Left ventricle myocardium superior (tissue), 1 donor: ENCODE results near the gene ARHGAP33. TPM values are rescaled to one million over a fixed set of nuclear protein-coding genes. Genes with fewer than 3 reads are reported as not detected.
"Not testable (repeated sequence)": the region's sequence is repeated elsewhere in the genome, so short reads cannot be mapped to it uniquely, and the experiment has no call there.

ENCODE experiments used
- ATAC-seq: fragments of 200-7000 bp; cut with Tn5 transposase; one replicate; pipeline ENCODE4 v1.9.1; 2020; ENCODE audit warnings: mild to moderate bottlenecking, moderate library complexity
- DNase-seq: peaks from one replicate; pipeline ENCODE4 v3.0.0-alpha.2; 2020
- intact Hi-C: fragments of 100-400 bp; cut with micrococcal nuclease; formaldehyde crosslinking; loops from one replicate; pipeline ENCODE4 v1.11.0; 2022
- total RNA-seq: library from RNA; stranded (reverse); fragmentation: NEBNext Ultra II Directional; extraction: Animal tissue kit (Norgen Biotek cat#: 25700); gene quantifications from one replicate; pipeline ENCODE4 v1.2.1, GENCODE V29; 2021
- donor health status: DM: no; HTN: yes; CAD: no; lungs with severe emphysema.

The ARHGAP33 gene
- total RNA-seq, 1 donor from 2014 or later, result 4.2 TPM

DNA sequence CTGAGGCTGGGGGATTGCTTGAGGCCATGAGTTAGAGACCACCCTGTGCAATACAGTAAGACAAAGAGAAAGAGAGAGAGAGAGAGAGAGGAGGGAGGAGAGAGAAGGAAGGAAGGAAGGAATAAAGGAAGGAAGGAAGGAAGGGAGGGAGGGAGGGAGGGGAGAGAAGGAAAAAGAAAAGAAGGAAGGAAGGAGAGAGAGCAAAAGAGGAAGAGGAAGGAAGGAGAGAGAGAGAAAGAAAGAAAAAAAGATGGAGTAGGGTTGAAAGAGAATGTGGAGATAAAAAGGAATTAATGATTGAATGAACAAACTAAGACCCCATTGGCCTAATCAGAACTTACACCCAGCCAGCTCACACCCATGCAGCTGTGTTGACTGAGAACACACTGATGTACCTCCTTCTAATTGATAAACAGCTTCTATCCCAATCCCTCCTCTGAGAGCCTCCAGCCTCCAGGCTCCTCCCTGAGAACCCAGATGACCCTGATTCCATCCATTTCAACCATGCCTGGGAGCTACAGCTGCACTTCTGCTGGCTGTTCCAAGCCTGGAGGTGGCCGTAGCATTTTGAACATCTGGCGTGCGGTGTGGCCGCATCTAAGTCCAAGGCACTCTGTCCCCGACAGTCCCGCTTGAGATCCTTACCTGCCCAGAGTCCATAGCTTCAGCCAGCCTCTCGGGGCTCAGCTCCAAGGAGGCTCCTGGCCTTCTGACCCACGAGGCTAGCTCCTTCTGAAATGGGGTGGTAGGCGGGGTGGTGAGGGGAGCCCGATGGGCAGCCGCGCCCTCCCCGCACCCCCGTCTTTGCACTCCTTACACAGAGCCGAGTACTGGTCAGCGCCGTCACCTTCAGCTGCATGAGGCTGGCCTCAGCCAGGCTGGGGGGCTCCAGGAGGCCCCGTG lies 36.2 kb downstream of the ARHGAP33 start:
- intact Hi-C loops, result no loop called here
- no peak for ATAC-seq
- no peak for DNase-seq

DNA sequence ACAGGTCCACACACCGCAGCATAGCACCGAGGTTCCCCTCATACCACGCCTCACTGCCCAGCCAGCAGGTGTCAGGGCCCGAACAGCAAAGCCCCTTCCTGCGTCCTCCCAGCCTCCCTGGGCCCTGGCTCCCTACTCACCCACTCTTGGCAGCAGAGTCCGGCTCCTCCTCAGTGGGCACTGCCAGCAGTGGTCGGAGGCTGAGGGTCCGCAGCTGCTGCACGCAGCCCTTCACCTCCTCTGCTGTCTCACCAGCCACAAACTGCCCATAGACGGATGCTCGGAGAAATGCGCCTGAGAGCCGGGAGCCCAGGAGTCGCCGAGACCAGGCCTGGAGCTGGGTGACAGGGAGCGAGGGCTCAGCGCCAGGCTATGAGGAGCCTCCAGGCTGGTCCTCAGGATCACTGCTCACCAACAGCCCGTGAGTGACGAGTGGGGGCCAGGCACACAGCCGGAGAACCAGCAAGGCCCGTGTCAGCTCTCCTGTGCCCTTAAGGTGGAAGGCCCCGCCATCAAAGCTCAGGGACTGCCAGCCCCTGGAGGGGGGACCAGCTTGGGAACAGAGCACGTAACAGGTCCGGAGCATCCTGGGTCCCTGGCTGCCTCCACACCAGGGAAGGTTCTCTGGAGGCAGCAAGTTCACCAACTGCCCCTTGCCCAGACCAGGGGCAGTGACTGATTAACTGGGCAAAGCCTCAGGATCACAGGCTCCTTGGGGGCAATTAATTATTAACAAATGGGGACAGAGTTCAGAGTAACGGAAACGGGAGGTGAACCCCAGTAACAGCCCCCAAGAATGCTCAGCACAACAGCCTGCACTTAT lies 37.1 kb downstream of the ARHGAP33 start, which contains the start of gene PRODH2:
Gene PRODH2 (minus strand): TSS at position 626 of the 823 bp plus-strand sequence. CDS start 40 bp downstream, at position 586.
- DNase-seq (no peak), ATAC-seq (no peak)
- intact Hi-C loops, result no loop called here

DNA sequence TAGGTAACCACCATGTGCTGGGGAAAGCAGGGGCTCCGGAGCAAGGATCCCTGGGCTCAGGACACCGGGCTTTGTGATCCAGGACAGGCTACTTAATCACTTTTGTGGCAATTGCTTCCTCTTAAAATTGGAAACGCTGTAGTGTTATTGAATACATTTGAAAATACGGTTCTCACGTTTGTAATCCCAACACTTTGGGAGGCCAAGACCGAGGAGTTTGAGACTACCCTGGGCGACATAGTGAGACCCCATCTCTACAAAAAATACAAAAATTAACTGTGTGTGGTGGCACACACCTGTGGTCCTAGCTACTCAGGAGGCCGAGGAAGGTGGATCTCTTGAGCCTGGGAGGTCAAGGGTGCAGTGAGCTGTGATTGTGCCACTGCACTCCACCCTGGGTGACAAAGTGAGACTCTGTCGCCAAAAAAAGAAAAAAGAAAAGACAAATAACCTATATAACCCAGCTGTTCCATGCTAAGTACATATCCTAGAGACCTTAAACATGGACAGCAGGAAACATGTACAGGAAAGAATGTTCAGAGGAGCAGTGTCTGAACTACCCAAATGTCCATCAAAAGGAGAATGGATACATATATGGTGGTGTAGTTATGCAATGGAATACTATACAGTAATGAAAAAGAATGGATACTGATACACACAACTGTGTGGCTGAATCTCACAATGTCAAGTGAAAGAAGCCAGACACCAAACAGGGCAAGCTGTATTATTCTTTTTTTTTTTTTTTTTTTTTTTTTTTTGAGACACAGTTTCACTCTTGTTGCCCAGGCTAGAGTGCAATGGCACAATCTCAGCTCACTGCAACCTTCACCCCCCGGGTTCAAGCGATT lies 37.9 kb downstream of the ARHGAP33 start:
- intact Hi-C loops, result no loop called here
- no peak for ATAC-seq
- no peak for DNase-seq

DNA sequence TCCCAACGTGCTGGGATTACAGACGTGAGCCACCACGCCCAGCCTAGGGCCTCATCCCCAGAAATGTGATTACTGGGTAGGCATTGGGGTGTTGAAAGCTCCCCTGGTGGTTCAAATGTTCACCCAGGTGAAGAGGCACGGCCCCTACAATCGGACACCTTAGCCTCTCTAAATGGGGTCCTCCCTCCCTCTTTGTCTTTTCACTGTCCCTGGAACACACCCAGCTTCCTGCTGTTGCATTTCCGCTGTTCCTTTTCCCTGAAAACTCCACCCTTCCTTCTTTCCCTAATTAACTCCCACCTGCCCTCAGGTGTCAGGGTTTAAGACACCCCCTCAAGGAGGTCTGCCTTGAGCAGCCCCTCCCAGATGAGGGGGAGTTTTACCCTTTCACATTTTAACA lies 40.9 kb downstream of the ARHGAP33 start:
- DNase-seq (no peak), ATAC-seq (no peak)
- intact Hi-C loops, result no loop called here

DNA sequence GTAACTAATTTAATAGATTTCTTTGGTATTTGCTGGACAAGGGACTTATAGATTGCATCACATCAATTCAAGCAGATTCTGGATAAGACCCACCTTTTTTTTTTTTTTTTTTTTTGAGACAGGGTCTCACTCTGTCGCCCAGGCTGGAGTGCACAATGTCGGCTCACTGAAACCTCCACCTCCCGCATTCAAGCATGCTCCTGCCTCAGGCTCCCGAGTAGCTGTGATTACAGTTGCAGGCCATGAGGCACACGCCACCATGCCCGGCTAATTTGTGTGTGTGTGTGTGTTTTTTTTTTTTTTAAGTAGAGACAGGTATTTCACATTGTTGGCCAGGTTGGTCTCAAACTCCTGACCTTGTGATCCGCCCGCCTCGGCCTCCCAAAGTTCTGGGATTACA lies 41.5 kb downstream of the ARHGAP33 start:
- DNase-seq (no peak), ATAC-seq (no peak)
- intact Hi-C loops, result no loop called here

DNA sequence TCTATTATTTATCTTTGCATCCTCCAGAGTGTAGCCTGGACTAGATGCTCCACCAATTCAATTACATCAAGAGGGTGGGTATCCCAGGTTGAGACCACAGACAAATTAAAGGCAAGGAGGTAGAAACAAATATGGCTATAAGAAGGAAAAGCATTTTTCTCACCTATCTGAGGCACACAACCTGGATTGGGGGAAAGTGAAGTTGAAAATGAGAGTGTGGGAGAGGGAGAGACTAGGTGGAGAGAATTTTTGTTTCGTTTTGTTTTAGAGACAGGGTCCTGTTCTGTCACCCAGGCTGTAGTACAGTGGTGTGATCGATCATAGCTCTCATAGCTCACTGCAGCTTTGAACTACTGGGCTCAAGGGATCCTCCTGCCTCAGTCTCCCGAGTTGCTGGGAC lies 43.1 kb downstream of the ARHGAP33 start:
- ATAC-seq (no peak), DNase-seq (no peak)
- intact Hi-C loops, result no loop called here

DNA sequence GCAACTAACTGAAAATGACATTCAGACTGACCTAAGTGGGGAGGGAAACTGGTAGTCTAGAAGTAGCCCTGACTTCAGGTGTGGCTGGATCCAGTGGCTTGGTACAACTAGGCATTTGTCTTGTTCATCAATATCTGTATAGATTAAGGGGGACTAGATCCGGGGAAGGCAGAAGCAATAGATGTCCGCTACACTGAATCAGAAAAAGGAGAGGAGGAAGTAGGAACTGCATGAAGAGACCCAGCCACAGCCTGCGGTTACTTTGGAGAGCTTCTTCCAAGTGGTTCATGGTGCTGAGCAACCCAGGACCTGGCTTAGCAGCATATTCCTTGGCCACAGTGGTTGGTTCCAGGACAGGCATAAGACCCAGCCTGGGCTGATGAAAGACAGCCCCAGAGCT lies 47.2 kb downstream of the ARHGAP33 start:
- intact Hi-C loops, result no loop called here

DNA sequence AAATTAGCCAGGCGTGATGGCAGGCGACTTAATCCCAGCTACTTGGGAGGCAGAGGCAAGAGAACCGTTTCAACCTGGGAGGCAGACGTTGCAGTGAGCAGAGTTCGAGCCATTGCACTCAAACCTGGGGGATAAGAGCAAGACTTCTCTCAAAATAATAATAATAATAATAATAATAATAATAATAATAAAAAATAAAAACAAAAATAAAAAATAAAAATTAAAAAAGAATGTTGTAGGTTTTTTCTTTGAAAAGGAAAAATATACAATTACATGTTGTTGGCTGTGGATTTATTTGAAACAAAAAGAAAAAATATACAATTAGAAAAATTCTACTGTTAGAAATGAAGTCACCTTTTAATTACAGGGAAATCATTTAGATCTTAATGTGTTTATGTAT lies 48.8 kb downstream of the ARHGAP33 start:
- ATAC-seq (no peak), DNase-seq (no peak)
- intact Hi-C loops, result no loop called here

More for the DNA sequence above, 47.2 kb downstream of the ARHGAP33 start:
- no peak for DNase-seq
- ATAC-seq, result no peak

DNA sequence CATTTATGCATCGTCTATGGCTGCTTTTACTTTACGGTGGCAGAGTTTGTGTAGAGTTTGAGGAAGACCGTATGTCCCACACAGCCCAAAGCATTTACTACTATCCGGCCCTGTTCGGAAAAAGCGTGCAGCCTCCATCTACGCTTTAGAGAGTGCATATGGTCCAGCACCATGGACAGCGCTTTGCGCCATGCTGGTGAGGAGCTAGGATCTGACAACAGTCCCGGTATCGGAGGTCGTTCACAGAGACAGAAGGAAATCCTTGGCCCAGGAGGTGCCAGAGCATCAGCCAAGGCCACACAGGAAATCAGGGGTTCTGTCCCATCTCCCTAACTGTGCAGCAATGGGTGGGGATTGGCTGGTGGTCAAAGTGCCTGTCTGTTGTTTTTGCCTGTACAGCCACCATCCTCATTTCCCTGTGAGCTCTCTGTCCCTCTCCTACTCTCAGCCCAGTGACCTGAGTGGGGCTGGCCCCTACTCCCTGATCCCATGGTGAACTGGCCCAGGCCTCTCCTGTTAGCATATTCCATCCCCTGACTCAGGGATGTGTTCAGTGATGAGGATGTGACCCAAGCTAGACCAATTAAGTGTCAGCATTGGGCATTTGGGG lies 53.4 kb downstream of the ARHGAP33 start:
- intact Hi-C loops, result no loop called here
- DNase-seq, result peak; percentile 74
- ATAC-seq, result peak; percentile 66

DNA sequence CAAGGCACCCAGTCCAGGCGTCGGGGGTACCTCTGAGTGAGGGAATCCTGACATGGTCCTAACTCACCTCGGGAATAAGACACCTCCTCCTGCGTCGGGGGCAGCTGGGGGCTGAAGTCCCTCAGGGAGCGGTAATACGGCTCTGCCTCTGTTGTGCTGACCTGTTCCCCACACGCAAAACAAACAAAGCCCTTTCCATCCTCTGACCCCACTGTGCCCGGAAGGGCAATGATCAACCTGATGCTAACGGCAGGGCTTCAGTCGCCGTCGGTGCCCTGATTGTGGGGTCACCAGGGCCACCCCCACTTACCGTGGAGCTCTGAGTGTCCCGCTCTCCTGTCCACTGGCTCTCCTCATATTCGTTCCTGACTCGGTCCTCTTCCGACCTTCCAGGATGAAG lies 55.6 kb downstream of the ARHGAP33 start:
- intact Hi-C loops, result no loop called here
- DNase-seq, result no peak
- no peak for ATAC-seq

DNA sequence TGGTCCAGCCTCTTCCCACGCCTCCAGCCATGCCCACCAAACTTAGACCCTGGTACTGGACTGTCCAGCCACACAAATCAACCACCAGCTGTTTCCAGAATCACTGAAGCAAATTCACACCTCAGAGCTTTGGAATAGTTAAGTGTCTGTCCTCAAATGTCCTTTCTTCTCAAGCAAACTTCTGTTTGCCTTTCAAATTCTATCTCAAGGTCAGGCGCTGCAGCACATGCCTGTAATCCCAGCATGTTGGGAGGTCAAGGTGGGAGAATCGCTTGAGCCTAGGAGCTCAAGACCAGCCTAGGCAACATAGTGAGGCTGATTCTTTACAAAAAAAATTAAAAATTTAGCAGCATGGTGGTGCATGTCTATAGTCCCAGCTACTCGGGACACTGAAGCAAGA lies 56.7 kb downstream of the ARHGAP33 start:
- ATAC-seq, result no peak
- intact Hi-C loops, result no loop called here
- no peak for DNase-seq

DNA sequence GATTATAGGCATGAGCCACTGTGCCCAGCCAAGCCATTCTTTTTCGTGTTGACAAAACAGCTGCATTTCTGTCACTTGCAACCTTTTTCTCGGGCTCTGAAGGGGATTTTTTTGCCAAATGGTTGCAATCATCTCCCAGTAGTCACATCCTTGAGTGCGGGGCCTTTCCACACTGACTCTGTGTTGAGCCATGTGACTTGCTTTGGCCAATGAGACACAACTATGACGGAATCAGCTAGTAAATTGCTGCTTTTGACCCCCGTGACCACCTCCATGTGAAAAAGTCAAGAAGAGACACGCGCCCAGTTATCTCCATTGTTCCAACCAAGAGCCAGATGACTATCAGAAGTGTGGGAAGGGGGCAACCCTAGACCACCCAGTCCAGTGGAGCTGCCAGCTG lies 58.6 kb downstream of the ARHGAP33 start:
- DNase-seq, result no peak
- intact Hi-C loops, result no loop called here
- no peak for ATAC-seq

DNA sequence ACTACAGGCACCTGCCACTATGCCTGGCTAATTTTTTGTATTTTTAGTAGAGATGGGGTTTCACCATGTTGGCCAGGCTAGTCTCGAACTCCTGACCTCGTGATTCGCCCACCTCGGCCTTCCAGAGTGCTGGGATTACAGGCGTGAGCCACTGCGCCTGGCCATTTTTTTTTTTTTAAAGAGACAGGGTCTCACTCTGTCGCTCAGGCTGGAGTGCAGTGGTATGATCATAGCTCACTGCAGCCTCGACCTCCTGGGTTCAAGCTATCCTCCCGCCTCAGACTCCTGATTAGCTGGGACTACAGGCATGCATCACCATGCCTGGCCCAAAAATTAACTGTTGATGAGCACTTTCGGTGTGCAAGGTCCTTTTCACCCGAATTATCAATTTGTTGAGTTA lies 60.7 kb downstream of the ARHGAP33 start:
- ATAC-seq, intact Hi-C loops, DNase-seq: not testable (repeated sequence)

Other genes with a start within 250 kb of the ARHGAP33 start
- gene SBSN, start 247.3 kb upstream of the ARHGAP33 start, total RNA-seq, result not detected
- gene GAPDHS, start 242.1 kb upstream of the ARHGAP33 start, total RNA-seq, result not detected
- gene TMEM147, start 229.9 kb upstream of the ARHGAP33 start, total RNA-seq, result 84.4 TPM
- gene ATP4A, start 211.9 kb upstream of the ARHGAP33 start, total RNA-seq, result not detected
- gene PMIS2, start 189.4 kb upstream of the ARHGAP33 start, total RNA-seq, result not detected
- 3.9 TPM for gene HAUS5, start 162.8 kb upstream of the ARHGAP33 start, total RNA-seq
- 51.0 TPM for gene RBM42, start 146.5 kb upstream of the ARHGAP33 start, total RNA-seq
- 0.27 TPM for gene ETV2, start 133.8 kb upstream of the ARHGAP33 start, total RNA-seq
- 1,553 TPM for gene COX6B1, start 127.2 kb upstream of the ARHGAP33 start, total RNA-seq
- not detected for gene UPK1A, start 109.0 kb upstream of the ARHGAP33 start, total RNA-seq
- gene ZBTB32, start 71.0 kb upstream of the ARHGAP33 start, total RNA-seq, result not detected
- 15.8 TPM for gene KMT2B, start 57.6 kb upstream of the ARHGAP33 start, total RNA-seq
- gene IGFLR1, start 33.1 kb upstream of the ARHGAP33 start, total RNA-seq, result 3.2 TPM
- 18.4 TPM for gene U2AF1L4, start 30.1 kb upstream of the ARHGAP33 start, total RNA-seq
- 41.3 TPM for gene PSENEN, start 29.9 kb upstream of the ARHGAP33 start, total RNA-seq
- gene LIN37, start 27.0 kb upstream of the ARHGAP33 start, total RNA-seq, result 8.3 TPM
- gene HSPB6, start 18.5 kb upstream of the ARHGAP33 start, total RNA-seq, result 676 TPM
- gene PROSER3, start 17.4 kb upstream of the ARHGAP33 start, total RNA-seq, result 5.2 TPM
- gene PRODH2, start 37.3 kb downstream of the ARHGAP33 start, total RNA-seq, result not detected
- gene NPHS1, start 76.9 kb downstream of the ARHGAP33 start, total RNA-seq, result not detected
- 0.12 TPM for gene KIRREL2, start 81.3 kb downstream of the ARHGAP33 start, total RNA-seq
- gene APLP1, start 93.0 kb downstream of the ARHGAP33 start, total RNA-seq, result 25.7 TPM
- gene NFKBID, start 125.0 kb downstream of the ARHGAP33 start, total RNA-seq, result 3.8 TPM
- 7.1 TPM for gene HCST, start 127.0 kb downstream of the ARHGAP33 start, total RNA-seq
- 28.5 TPM for gene TYROBP, start 132.7 kb downstream of the ARHGAP33 start, total RNA-seq
- 7.5 TPM for gene LRFN3, start 160.8 kb downstream of the ARHGAP33 start, total RNA-seq
- gene SDHAF1, start 219.6 kb downstream of the ARHGAP33 start, total RNA-seq, result 9.4 TPM
- gene SYNE4, start 233.2 kb downstream of the ARHGAP33 start, total RNA-seq, result 0.30 TPM
- gene ALKBH6, start 238.6 kb downstream of the ARHGAP33 start, total RNA-seq, result 7.8 TPM